HTR-8/SVneo (cell line): ENCODE data around the gene LRFN4.
A peak's percentile ranks its signal among the peaks of the same experiment; 100 is the strongest.

Experiments used
- DNase-seq: peaks from one replicate; pipeline ENCODE4 v3.0.0; 2011; ENCODE audit warnings: low spot score, mixed read lengths; ENCODE audit not compliant: insufficient read length
- FAIRE-seq: peaks from 2 replicates; lab custom pipeline; 2011; peaks lifted over from hg19 to GRCh38; lab: Jason Lieb, UNC

LRFN4 gene

GRCh38 chr11:66868082-66868725, 11.3 kb downstream of the LRFN4 start:
- FAIRE-seq (no peak), DNase-seq (no peak)

GRCh38 chr11:66868726-66869566, 12.1 kb downstream of the LRFN4 start:
- DNase-seq (no peak), FAIRE-seq (peak; percentile 26)

GRCh38 chr11:66869567-66869870, 12.7 kb downstream of the LRFN4 start:
- FAIRE-seq: no peak
- DNase-seq: no peak

GRCh38 chr11:66870131-66870530, 13.3 kb downstream of the LRFN4 start:
- DNase-seq: no peak
- no peak for FAIRE-seq

- FAIRE-seq: no peak
Observed at GRCh38 chr11:66870616-66871520, 14.0 kb downstream of the LRFN4 start.

GRCh38 chr11:66871521-66871901, 14.6 kb downstream of the LRFN4 start:
- DNase-seq (no peak), FAIRE-seq (no peak)

More at GRCh38 chr11:66870616-66871520, 14.0 kb downstream of the LRFN4 start:
- DNase-seq: no peak

GRCh38 chr11:66874232-66874631, 17.4 kb downstream of the LRFN4 start:
- no peak for DNase-seq
- no peak for FAIRE-seq

- DNase-seq (no peak), FAIRE-seq (no peak)
Observed at GRCh38 chr11:66875378-66875777, 18.5 kb downstream of the LRFN4 start.

- FAIRE-seq (no peak), DNase-seq (no peak)
Observed at GRCh38 chr11:66877588-66878385, 20.9 kb downstream of the LRFN4 start.

GRCh38 chr11:66878474-66878873, 21.6 kb downstream of the LRFN4 start:
- no peak for FAIRE-seq
- DNase-seq: no peak

GRCh38 chr11:66879000-66879399, 22.1 kb downstream of the LRFN4 start:
- no peak for FAIRE-seq
- DNase-seq: no peak

- FAIRE-seq: no peak
- no peak for DNase-seq
Observed at GRCh38 chr11:66879583-66879982, 22.7 kb downstream of the LRFN4 start.

- DNase-seq: no peak
- no peak for FAIRE-seq
Observed at GRCh38 chr11:66879999-66880398, 23.1 kb downstream of the LRFN4 start.

GRCh38 chr11:66880496-66881450, 23.9 kb downstream of the LRFN4 start:
- no peak for FAIRE-seq
- DNase-seq: no peak

GRCh38 chr11:66881451-66881835, 24.6 kb downstream of the LRFN4 start:
- DNase-seq (no peak), FAIRE-seq (peak; percentile 16)

GRCh38 chr11:66881927-66882452, 25.1 kb downstream of the LRFN4 start:
- no peak for FAIRE-seq
- DNase-seq: no peak

- DNase-seq (no peak), FAIRE-seq (no peak)
Observed at GRCh38 chr11:66882561-66883015, 25.7 kb downstream of the LRFN4 start.
